ENCODE results near the gene PCSK5.

GRCh38 chr9:76218117-76218885 is 327.8 kb downstream of the PCSK5 start:
- TF ChIP-seq CTCF (IDR thresholded peaks at IDR 0.05; ENCODE audit: insufficient read depth, low read length, poor library complexity, severe bottlenecking): no peak
- no peak for TF ChIP-seq EZH2phosphoT487 (conservative IDR thresholded peaks at IDR 0.05; ENCODE audit: low read length)
